Prostate gland (tissue), 2 donors: ENCODE data around the gene UVSSA.

ENCODE experiments used
- CTCF ChIP-seq, 4 experiments: fragments of 200-600 bp in 2 of 4; fragments of 450-650 bp in 2 of 4; sonication (generic) in 2 of 4; IDR thresholded peaks; 1 replicate in 3 of 4; 2 replicates in 1 of 4; pipeline ENCODE4 v1.5.1; 2016 to 2019; ENCODE audit warnings: antibody characterized with exemption in 4 of 4, mild to moderate bottlenecking in 2 of 4, moderate library complexity in 2 of 4
- POLR2A ChIP-seq: fragments of 450-650 bp; IDR thresholded peaks from one replicate; pipeline ENCODE4 v1.6.1; 2016; ENCODE audit warnings: antibody characterized with exemption, mild to moderate bottlenecking

- no peak for TF ChIP-seq POLR2A
- TF ChIP-seq CTCF (IDR thresholded peaks at IDR 0.05) = no peak
Measured at GRCh38 chr4:1349359-1350168, 2.6 kb downstream of the UVSSA start.
